Measurements from ENCODE around the gene BCLAF1.

DNA sequence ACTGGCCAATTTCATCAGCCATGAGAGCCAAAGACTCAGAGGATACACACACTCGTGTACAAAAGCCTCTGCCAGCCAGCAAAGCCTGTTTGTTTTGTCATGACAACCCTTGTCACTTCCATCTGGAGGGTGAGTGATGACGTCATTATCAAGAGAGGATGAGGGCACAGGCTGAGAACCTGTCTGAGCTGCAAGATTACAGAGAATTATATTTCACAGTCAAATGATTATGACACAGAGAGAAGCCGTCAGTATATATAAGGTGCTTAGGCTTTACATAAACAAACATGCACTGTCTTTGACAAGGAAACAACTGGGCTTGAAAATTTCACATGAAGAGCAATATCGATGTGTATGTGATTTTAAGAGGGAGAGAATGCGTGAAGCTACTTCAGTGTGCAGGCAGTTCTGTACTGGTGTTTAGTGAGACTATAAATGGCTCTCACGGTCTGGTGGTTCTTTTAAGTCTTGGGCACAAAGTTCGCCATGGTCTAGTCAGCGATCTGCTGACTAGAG, 36.5 kb upstream of the BCLAF1 start:
- TF ChIP-seq, protein P1, sequence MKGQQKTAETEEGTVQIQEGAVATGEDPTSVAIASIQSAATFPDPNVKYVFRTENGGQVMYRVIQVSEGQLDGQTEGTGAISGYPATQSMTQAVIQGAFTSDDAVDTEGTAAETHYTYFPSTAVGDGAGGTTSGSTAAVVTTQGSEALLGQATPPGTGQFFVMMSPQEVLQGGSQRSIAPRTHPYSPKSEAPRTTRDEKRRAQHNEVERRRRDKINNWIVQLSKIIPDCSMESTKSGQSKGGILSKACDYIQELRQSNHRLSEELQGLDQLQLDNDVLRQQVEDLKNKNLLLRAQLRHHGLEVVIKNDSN (IDR thresholded peaks at IDR 0.05), result no peak
- TF ChIP-seq YY1 (IDR thresholded peaks at IDR 0.05; ENCODE audit: low read depth) (no peak), EP300 (IDR thresholded peaks at IDR 0.05; ENCODE audit: borderline replicate concordance) (no peak)
- TF ChIP-seq, protein P2, sequence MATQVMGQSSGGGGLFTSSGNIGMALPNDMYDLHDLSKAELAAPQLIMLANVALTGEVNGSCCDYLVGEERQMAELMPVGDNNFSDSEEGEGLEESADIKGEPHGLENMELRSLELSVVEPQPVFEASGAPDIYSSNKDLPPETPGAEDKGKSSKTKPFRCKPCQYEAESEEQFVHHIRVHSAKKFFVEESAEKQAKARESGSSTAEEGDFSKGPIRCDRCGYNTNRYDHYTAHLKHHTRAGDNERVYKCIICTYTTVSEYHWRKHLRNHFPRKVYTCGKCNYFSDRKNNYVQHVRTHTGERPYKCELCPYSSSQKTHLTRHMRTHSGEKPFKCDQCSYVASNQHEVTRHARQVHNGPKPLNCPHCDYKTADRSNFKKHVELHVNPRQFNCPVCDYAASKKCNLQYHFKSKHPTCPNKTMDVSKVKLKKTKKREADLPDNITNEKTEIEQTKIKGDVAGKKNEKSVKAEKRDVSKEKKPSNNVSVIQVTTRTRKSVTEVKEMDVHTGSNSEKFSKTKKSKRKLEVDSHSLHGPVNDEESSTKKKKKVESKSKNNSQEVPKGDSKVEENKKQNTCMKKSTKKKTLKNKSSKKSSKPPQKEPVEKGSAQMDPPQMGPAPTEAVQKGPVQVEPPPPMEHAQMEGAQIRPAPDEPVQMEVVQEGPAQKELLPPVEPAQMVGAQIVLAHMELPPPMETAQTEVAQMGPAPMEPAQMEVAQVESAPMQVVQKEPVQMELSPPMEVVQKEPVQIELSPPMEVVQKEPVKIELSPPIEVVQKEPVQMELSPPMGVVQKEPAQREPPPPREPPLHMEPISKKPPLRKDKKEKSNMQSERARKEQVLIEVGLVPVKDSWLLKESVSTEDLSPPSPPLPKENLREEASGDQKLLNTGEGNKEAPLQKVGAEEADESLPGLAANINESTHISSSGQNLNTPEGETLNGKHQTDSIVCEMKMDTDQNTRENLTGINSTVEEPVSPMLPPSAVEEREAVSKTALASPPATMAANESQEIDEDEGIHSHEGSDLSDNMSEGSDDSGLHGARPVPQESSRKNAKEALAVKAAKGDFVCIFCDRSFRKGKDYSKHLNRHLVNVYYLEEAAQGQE (IDR thresholded peaks at IDR 0.05; ENCODE audit: low read depth), result no peak
